WTC11 (cell line): Measurements from ENCODE around the gene FMNL3. TPM values are rescaled to one million over a fixed set of nuclear protein-coding genes. Genes with fewer than 3 reads are reported as not detected.

Source experiments
- ATAC-seq: fragments of 200-7000 bp; cut with Tn5 transposase; 2 replicates; pipeline ENCODE4 v1.10.0; 2021; ENCODE audit warnings: mild to moderate bottlenecking, moderate library complexity
- CTCF ChIA-PET: fragments of 300-600 bp; sonication (Branson Sonifier 250); formaldehyde crosslinking; loops from one replicate; lab custom pipeline; 2021; ENCODE audit warnings: antibody characterized with exemption; lab: Charles Lee
- POLR2A ChIA-PET: fragments of 350-600 bp; sonication (Branson Sonifier 250); formaldehyde crosslinking; loops from one replicate; lab custom pipeline; 2021; ENCODE audit warnings: antibody characterized with exemption; lab: Charles Lee
- DNase-seq: peaks from one replicate; pipeline ENCODE4 v3.0.0; 2021; ENCODE audit warnings: low spot score
- H3K27ac Mint-ChIP-seq: 2 replicates; pipeline ENCODE4 v1.8.0; 2021; ENCODE audit warnings: mixed read lengths
- H3K27me3 Mint-ChIP-seq: 2 replicates; pipeline ENCODE4 v1.8.0; 2021; ENCODE audit warnings: low read depth, mild to moderate bottlenecking, moderate library complexity, mixed read lengths
- H3K36me3 Mint-ChIP-seq: 2 replicates; pipeline ENCODE4 v1.8.0; 2021; ENCODE audit warnings: mixed read lengths
- H3K4me1 Mint-ChIP-seq: 2 replicates; pipeline ENCODE4 v1.8.0; 2022; ENCODE audit warnings: mixed read lengths
- H3K4me3 Mint-ChIP-seq: 2 replicates; pipeline ENCODE4 v1.8.0; 2021; ENCODE audit warnings: mild to moderate bottlenecking, moderate library complexity, mixed read lengths
- H3K9me3 Mint-ChIP-seq: 2 replicates; pipeline ENCODE4 v1.8.0; 2021; ENCODE audit warnings: mixed read lengths
- ATF1 ChIP-seq: sonication (generic); formaldehyde crosslinking; IDR thresholded peaks from 2 replicates; pipeline ENCODE4 v1.8.1; 2023; ENCODE audit warnings: mild to moderate bottlenecking, moderate library complexity, missing genetic modification reagents
- FOXP1 ChIP-seq: sonication (generic); formaldehyde crosslinking; IDR thresholded peaks from 2 replicates; pipeline ENCODE4 v1.8.0; 2022; ENCODE audit warnings: missing genetic modification reagents, mild to moderate bottlenecking, moderate library complexity, borderline replicate concordance
- GABPB1 ChIP-seq: sonication (generic); formaldehyde crosslinking; IDR thresholded peaks from 2 replicates; pipeline ENCODE4 v1.8.1; 2023; ENCODE audit warnings: mild to moderate bottlenecking, missing genetic modification reagents
- HMGA2 ChIP-seq: fragments of 250-450 bp; sonication (Bioruptor Pico); IDR thresholded peaks from 2 replicates; pipeline ENCODE4 v1.4.0; 2021; ENCODE audit warnings: mild to moderate bottlenecking, moderate library complexity
- JUN ChIP-seq: sonication (generic); formaldehyde crosslinking; IDR thresholded peaks from 2 replicates; pipeline ENCODE4 v1.8.0; 2023; ENCODE audit warnings: mild to moderate bottlenecking, missing genetic modification reagents
- NFATC4 ChIP-seq: fragments of 250-450 bp; sonication (Bioruptor Pico); IDR thresholded peaks from 2 replicates; pipeline ENCODE4 v1.9.0; 2021; ENCODE audit warnings: mild to moderate bottlenecking
- NR1H2 ChIP-seq: sonication (generic); formaldehyde crosslinking; IDR thresholded peaks from 2 replicates; pipeline ENCODE4 v1.9.0; 2021; ENCODE audit warnings: mild to moderate bottlenecking, moderate library complexity, missing genetic modification reagents
- TEAD4 ChIP-seq: sonication (generic); formaldehyde crosslinking; IDR thresholded peaks from 2 replicates; pipeline ENCODE4 v1.8.0; 2022; ENCODE audit warnings: mild to moderate bottlenecking, missing genetic modification reagents
- ZNF317 ChIP-seq: sonication (generic); formaldehyde crosslinking; IDR thresholded peaks from 2 replicates; pipeline ENCODE4 v1.8.1; 2023; ENCODE audit warnings: low read depth, mild to moderate bottlenecking, moderate library complexity, missing genetic modification reagents, borderline replicate concordance
- ZNF671 ChIP-seq: fragments of 250-450 bp; sonication (Bioruptor Pico); IDR thresholded peaks from 2 replicates; pipeline ENCODE4 v1.8.0; 2021; ENCODE audit warnings: mild to moderate bottlenecking
- total RNA-seq: library from RNA; stranded (reverse); gene quantifications from 3 replicates; pipeline ENCODE4 v1.2.3, GENCODE V29; 2021
- TF ChIP-seq, protein P1 (sequence below): fragments of 250-450 bp; sonication (Bioruptor Pico); IDR thresholded peaks from 2 replicates; pipeline ENCODE4 v2.1.2; 2022; ENCODE audit warnings: mild to moderate bottlenecking, moderate library complexity
- TF ChIP-seq, protein P2 (sequence below): sonication (generic); formaldehyde crosslinking; IDR thresholded peaks from 2 replicates; pipeline ENCODE4 v1.8.0; 2022; ENCODE audit warnings: missing genetic modification reagents
- TF ChIP-seq, protein P3 (sequence below): sonication (generic); formaldehyde crosslinking; IDR thresholded peaks from 2 replicates; pipeline ENCODE4 v1.8.1; 2023; ENCODE audit warnings: mild to moderate bottlenecking, moderate library complexity, missing genetic modification reagents
- TF ChIP-seq, protein P4 (sequence below): fragments of 250-450 bp; sonication (Bioruptor Pico); IDR thresholded peaks from 2 replicates; pipeline ENCODE4 v1.9.0; 2021; ENCODE audit warnings: mild to moderate bottlenecking, borderline replicate concordance
- TF ChIP-seq, protein P5 (sequence below): sonication (generic); formaldehyde crosslinking; IDR thresholded peaks from 2 replicates; pipeline ENCODE4 v1.8.0; 2023; ENCODE audit warnings: mild to moderate bottlenecking, missing genetic modification reagents
- TF ChIP-seq, protein P6 (sequence below): sonication (generic); formaldehyde crosslinking; IDR thresholded peaks from 2 replicates; pipeline ENCODE4 v1.8.0; 2023; ENCODE audit warnings: missing genetic modification reagents, mild to moderate bottlenecking, borderline replicate concordance

The FMNL3 gene
- total RNA-seq, 1 experiment from 2014 or later, result 19.3 TPM

DNA sequence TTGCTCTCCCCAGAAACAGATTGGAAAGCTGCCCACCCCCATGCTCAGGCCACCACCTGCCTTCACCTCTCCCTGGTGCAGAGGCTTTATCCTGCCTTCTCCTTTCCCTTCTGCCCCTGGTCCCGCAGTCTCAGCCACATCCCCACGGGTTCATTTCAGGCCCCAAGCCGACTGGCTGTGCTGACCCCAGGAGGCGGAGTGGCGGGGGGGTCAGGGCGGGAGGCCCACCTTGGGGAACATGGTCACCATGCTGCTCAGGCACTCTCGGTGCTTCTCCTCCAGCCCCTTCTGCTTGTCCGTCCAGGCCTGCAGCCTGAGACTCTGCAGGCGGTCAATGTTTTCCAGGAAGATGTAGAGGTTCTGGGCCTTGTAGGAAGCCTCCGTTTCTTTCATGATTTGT lies 108.7 kb downstream of the FMNL3 start (continued):
- TF ChIP-seq NFATC4 (no peak), NR1H2 (CRISPR knock-in tag) (no peak), ATF1 (CRISPR knock-in tag) (no peak), ZNF317 (CRISPR knock-in tag) (no peak)
- TF ChIP-seq, protein P1, sequence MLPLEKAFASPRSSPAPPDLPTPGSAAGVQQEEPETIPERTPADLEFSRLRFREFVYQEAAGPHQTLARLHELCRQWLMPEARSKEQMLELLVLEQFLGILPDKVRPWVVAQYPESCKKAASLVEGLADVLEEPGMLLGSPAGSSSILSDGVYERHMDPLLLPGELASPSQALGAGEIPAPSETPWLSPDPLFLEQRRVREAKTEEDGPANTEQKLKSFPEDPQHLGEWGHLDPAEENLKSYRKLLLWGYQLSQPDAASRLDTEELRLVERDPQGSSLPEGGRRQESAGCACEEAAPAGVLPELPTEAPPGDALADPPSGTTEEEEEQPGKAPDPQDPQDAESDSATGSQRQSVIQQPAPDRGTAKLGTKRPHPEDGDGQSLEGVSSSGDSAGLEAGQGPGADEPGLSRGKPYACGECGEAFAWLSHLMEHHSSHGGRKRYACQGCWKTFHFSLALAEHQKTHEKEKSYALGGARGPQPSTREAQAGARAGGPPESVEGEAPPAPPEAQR (CRISPR knock-in tag), result no peak

DNA sequence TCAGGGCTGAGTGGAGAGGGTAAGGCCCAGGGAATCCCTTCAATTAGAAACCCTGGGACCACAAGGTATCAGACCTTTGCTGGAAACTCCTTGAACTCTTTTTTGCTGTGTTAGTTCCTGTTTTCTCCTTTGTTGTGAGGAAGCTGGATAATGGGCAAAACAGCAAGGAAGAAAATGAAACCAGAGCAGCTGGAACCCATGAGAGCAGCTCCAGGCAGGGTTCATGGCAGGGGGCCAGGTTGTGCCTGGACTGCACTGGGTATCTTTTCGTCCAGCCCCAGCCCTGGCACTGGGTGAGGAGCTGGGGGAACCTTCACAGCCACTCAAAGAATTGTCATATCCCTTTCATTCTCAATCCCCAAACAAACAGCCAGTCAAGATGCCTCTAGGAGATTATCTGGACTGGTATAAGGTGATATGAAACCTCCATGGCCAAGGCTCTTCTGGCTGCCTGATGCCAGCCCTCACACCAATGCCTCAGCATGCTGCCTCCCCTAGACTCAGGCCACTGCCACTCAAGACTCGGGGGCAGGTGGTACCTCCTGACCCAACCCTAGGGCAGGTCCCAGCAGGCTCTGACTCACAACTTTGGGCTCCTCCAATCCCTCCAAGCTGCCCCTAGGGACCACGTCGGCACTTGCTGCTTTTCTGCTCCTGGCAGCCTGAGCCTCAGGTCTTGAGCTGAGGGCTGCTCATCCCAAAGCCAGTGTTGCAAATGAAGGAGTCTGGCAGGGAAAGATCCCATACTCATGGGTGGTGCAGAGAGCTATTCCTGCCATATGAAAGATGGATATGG lies 118.3 kb downstream of the FMNL3 start:
- CTCF ChIA-PET, result interaction anchor here (1.1 to 1.8 kb wide), 3 partner anchors 8 to 241 kb away, joined by 3 to 8 read pairs (median 4); no protein-coding TSS in a partner anchor
- Mint-ChIP-seq H3K4me3 (no peak overlapping the region), H3K36me3 (peaks cover 12% of the 10 kb centered on the region), H3K4me1 (no peaks in the 10 kb centered on the region), H3K27ac (peak overlapping the region; percentile 41; the same call in 1 of the 2 replicates), H3K9me3 (0 out of 2 replicates have a peak, but pooled peaks cover 4% of the 10 kb centered on the region), H3K27me3 (no peaks in the 10 kb centered on the region)
- POLR2A ChIA-PET, result no interaction called here
- no peak; the same call in 1 of the 2 replicates for ATAC-seq
- no peak for DNase-seq
- TF ChIP-seq ZNF671 (CRISPR knock-in tag), result no peak
- TF ChIP-seq, protein P2, sequence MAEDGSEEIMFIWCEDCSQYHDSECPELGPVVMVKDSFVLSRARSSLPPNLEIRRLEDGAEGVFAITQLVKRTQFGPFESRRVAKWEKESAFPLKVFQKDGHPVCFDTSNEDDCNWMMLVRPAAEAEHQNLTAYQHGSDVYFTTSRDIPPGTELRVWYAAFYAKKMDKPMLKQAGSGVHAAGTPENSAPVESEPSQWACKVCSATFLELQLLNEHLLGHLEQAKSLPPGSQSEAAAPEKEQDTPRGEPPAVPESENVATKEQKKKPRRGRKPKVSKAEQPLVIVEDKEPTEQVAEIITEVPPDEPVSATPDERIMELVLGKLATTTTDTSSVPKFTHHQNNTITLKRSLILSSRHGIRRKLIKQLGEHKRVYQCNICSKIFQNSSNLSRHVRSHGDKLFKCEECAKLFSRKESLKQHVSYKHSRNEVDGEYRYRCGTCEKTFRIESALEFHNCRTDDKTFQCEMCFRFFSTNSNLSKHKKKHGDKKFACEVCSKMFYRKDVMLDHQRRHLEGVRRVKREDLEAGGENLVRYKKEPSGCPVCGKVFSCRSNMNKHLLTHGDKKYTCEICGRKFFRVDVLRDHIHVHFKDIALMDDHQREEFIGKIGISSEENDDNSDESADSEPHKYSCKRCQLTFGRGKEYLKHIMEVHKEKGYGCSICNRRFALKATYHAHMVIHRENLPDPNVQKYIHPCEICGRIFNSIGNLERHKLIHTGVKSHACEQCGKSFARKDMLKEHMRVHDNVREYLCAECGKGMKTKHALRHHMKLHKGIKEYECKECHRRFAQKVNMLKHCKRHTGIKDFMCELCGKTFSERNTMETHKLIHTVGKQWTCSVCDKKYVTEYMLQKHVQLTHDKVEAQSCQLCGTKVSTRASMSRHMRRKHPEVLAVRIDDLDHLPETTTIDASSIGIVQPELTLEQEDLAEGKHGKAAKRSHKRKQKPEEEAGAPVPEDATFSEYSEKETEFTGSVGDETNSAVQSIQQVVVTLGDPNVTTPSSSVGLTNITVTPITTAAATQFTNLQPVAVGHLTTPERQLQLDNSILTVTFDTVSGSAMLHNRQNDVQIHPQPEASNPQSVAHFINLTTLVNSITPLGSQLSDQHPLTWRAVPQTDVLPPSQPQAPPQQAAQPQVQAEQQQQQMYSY (CRISPR knock-in tag), result no peak
- TF ChIP-seq, protein P3, sequence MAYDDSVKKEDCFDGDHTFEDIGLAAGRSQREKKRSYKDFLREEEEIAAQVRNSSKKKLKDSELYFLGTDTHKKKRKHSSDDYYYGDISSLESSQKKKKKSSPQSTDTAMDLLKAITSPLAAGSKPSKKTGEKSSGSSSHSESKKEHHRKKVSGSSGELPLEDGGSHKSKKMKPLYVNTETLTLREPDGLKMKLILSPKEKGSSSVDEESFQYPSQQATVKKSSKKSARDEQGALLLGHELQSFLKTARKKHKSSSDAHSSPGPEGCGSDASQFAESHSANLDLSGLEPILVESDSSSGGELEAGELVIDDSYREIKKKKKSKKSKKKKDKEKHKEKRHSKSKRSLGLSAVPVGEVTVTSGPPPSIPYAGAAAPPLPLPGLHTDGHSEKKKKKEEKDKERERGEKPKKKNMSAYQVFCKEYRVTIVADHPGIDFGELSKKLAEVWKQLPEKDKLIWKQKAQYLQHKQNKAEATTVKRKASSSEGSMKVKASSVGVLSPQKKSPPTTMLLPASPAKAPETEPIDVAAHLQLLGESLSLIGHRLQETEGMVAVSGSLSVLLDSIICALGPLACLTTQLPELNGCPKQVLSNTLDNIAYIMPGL, result no peak
- TF ChIP-seq, protein P4, sequence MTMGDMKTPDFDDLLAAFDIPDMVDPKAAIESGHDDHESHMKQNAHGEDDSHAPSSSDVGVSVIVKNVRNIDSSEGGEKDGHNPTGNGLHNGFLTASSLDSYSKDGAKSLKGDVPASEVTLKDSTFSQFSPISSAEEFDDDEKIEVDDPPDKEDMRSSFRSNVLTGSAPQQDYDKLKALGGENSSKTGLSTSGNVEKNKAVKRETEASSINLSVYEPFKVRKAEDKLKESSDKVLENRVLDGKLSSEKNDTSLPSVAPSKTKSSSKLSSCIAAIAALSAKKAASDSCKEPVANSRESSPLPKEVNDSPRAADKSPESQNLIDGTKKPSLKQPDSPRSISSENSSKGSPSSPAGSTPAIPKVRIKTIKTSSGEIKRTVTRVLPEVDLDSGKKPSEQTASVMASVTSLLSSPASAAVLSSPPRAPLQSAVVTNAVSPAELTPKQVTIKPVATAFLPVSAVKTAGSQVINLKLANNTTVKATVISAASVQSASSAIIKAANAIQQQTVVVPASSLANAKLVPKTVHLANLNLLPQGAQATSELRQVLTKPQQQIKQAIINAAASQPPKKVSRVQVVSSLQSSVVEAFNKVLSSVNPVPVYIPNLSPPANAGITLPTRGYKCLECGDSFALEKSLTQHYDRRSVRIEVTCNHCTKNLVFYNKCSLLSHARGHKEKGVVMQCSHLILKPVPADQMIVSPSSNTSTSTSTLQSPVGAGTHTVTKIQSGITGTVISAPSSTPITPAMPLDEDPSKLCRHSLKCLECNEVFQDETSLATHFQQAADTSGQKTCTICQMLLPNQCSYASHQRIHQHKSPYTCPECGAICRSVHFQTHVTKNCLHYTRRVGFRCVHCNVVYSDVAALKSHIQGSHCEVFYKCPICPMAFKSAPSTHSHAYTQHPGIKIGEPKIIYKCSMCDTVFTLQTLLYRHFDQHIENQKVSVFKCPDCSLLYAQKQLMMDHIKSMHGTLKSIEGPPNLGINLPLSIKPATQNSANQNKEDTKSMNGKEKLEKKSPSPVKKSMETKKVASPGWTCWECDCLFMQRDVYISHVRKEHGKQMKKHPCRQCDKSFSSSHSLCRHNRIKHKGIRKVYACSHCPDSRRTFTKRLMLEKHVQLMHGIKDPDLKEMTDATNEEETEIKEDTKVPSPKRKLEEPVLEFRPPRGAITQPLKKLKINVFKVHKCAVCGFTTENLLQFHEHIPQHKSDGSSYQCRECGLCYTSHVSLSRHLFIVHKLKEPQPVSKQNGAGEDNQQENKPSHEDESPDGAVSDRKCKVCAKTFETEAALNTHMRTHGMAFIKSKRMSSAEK (CRISPR knock-in tag), result no peak
- TF ChIP-seq HMGA2 (CRISPR knock-in tag), result no peak
- TF ChIP-seq, protein P5, sequence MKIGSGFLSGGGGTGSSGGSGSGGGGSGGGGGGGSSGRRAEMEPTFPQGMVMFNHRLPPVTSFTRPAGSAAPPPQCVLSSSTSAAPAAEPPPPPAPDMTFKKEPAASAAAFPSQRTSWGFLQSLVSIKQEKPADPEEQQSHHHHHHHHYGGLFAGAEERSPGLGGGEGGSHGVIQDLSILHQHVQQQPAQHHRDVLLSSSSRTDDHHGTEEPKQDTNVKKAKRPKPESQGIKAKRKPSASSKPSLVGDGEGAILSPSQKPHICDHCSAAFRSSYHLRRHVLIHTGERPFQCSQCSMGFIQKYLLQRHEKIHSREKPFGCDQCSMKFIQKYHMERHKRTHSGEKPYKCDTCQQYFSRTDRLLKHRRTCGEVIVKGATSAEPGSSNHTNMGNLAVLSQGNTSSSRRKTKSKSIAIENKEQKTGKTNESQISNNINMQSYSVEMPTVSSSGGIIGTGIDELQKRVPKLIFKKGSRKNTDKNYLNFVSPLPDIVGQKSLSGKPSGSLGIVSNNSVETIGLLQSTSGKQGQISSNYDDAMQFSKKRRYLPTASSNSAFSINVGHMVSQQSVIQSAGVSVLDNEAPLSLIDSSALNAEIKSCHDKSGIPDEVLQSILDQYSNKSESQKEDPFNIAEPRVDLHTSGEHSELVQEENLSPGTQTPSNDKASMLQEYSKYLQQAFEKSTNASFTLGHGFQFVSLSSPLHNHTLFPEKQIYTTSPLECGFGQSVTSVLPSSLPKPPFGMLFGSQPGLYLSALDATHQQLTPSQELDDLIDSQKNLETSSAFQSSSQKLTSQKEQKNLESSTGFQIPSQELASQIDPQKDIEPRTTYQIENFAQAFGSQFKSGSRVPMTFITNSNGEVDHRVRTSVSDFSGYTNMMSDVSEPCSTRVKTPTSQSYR, result no peak
- TF ChIP-seq NR1H2 (CRISPR knock-in tag), result no peak
- no peak for TF ChIP-seq GABPB1 (CRISPR knock-in tag)
- TF ChIP-seq FOXP1, result no peak
- no peak for TF ChIP-seq JUN (CRISPR knock-in tag)
- TF ChIP-seq, protein P6, sequence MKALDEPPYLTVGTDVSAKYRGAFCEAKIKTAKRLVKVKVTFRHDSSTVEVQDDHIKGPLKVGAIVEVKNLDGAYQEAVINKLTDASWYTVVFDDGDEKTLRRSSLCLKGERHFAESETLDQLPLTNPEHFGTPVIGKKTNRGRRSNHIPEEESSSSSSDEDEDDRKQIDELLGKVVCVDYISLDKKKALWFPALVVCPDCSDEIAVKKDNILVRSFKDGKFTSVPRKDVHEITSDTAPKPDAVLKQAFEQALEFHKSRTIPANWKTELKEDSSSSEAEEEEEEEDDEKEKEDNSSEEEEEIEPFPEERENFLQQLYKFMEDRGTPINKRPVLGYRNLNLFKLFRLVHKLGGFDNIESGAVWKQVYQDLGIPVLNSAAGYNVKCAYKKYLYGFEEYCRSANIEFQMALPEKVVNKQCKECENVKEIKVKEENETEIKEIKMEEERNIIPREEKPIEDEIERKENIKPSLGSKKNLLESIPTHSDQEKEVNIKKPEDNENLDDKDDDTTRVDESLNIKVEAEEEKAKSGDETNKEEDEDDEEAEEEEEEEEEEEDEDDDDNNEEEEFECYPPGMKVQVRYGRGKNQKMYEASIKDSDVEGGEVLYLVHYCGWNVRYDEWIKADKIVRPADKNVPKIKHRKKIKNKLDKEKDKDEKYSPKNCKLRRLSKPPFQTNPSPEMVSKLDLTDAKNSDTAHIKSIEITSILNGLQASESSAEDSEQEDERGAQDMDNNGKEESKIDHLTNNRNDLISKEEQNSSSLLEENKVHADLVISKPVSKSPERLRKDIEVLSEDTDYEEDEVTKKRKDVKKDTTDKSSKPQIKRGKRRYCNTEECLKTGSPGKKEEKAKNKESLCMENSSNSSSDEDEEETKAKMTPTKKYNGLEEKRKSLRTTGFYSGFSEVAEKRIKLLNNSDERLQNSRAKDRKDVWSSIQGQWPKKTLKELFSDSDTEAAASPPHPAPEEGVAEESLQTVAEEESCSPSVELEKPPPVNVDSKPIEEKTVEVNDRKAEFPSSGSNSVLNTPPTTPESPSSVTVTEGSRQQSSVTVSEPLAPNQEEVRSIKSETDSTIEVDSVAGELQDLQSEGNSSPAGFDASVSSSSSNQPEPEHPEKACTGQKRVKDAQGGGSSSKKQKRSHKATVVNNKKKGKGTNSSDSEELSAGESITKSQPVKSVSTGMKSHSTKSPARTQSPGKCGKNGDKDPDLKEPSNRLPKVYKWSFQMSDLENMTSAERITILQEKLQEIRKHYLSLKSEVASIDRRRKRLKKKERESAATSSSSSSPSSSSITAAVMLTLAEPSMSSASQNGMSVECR (CRISPR knock-in tag), result no peak
- no peak for TF ChIP-seq TEAD4 (CRISPR knock-in tag)
